ENCODE data around the gene ITPR2.

The ITPR2 gene

GRCh38 chr12:26359576-26359975 lies 473.4 kb downstream of the ITPR2 start:
- no peak for TF ChIP-seq CTCF (IDR thresholded peaks at IDR 0.05; ENCODE audit: low read depth, low read length)
- DNase-seq (ENCODE audit: extremely low read depth, low read depth), result no peak

- TF ChIP-seq CTCF (IDR thresholded peaks at IDR 0.05; ENCODE audit: low read depth, low read length), result no peak
- no peak for DNase-seq (ENCODE audit: extremely low read depth, low read depth)
Measured at GRCh38 chr12:26358651-26359050, 474.3 kb downstream of the ITPR2 start.

GRCh38 chr12:26347300-26347699 lies 485.7 kb downstream of the ITPR2 start:
- TF ChIP-seq CTCF (IDR thresholded peaks at IDR 0.05; ENCODE audit: low read depth, low read length), result no peak
- DNase-seq (ENCODE audit: extremely low read depth, low read depth), result no peak

GRCh38 chr12:26346736-26347135 lies 486.3 kb downstream of the ITPR2 start:
- DNase-seq (ENCODE audit: extremely low read depth, low read depth), result no peak
- no peak for TF ChIP-seq CTCF (IDR thresholded peaks at IDR 0.05; ENCODE audit: low read depth, low read length)

GRCh38 chr12:26345471-26346003 lies 487.5 kb downstream of the ITPR2 start:
- no peak for DNase-seq (ENCODE audit: extremely low read depth, low read depth)

GRCh38 chr12:26341491-26341890 lies 491.5 kb downstream of the ITPR2 start:
- DNase-seq (ENCODE audit: extremely low read depth, low read depth), result no peak
- TF ChIP-seq CTCF (IDR thresholded peaks at IDR 0.05; ENCODE audit: low read depth, low read length), result no peak

More at GRCh38 chr12:26345471-26346003, 487.5 kb downstream of the ITPR2 start:
- TF ChIP-seq CTCF (IDR thresholded peaks at IDR 0.05; ENCODE audit: low read depth, low read length), result no peak

- no peak for DNase-seq (ENCODE audit: extremely low read depth, low read depth)
- no peak for TF ChIP-seq CTCF (IDR thresholded peaks at IDR 0.05; ENCODE audit: low read depth, low read length)
Measured at GRCh38 chr12:26340649-26341048, 492.3 kb downstream of the ITPR2 start.
